ENCODE results near the gene NDUFB3. TPM values are rescaled to one million over a fixed set of nuclear protein-coding genes. Genes with fewer than 3 reads are reported as not detected.

NDUFB3 gene
- total RNA-seq, 1 experiment from 2014 or later, result 213 TPM

DNA sequence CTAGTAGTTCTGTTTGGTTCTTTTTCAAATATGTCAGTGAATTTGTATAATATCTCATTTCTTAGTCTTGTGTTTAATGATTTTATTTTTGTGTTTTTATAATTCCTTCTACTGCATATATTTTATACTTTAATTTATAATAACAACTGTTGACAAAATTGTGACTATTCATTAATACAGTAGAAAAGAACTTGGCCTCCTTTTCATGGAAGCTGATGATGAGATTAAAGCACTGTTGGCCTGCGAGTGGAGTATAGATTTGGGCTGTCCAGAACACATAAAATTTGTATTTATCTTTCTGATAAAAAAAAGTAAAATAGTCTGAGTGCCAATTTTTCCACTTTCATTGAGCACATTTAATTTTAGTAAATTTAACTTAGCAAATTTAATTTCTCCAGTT lies 56.2 kb downstream of the NDUFB3 start:
- no peak for DNase-seq (ENCODE audit: low read depth)

- peak; percentile 75 for DNase-seq (ENCODE audit: low read depth)
Measured at GRCh38 chr2:201128933-201129505, 57.2 kb downstream of the NDUFB3 start.

DNA sequence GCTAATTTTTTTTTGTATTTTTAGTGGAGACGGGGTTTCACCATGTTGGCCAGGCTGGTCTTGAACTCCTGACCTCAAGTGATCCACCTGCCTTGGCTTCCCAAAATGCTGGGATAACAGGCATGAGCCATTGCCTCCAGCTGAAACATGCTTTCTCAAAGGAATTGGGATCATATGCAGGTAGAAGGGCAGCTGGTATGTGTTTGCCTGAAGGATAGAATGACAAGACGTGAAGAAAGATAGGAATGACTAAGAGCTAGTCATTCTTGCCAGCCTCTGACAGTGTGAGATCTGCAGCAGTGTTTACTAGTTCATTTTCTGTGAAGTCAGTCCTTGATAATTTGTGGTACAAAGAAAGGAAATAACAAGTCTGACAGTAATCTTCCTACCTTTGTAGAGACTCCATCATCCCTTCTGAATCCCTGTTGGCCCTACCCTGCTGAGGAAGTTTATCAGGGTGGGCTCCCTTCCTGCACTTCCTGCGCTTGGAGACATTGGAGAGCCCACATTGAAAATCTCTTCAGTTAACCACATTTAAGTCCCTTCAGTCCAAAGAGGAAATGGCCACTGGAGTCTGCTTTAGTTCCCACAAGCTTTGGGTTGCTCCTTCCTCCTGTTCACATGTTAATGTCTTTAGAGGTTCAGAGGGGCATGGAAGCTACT lies 58.9 kb downstream of the NDUFB3 start:
- peak; percentile 91 for DNase-seq (ENCODE audit: low read depth)

DNA sequence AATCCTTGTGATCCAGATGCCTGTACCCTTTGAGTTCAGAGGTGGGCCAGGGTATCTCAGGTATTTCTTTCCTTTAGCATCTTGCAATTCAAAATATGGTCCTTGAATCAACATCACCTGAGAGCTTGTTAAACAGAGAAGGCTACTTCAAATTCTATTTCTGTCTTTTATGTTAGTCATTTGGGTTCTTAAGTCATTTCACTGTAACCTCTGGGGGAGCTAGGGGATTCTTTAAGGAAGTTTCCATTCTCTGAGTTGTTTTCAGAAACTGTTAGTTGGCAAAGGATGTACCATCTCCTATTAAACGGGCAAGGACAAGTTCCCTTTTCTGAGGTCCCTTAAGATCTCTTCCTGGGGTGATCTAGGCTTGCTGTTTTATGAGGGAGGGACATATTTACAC lies 60.7 kb downstream of the NDUFB3 start:
- DNase-seq (ENCODE audit: low read depth), result no peak

Other genes starting within 250 kb of the NDUFB3 start
- 26.8 and 40.0 TPM in 2 replicates for gene CLK1, start 207.3 kb upstream of the NDUFB3 start, total RNA-seq (2014; rRNA removed; shearing (Covaris generic))
- 54.7 and 56.8 TPM in 2 replicates for gene PPIL3, start 182.9 kb upstream of the NDUFB3 start, total RNA-seq (2014; rRNA removed; shearing (Covaris generic))
- 36.8 and 50.9 TPM in 2 replicates for gene NIF3L1, start 182.6 kb upstream of the NDUFB3 start, total RNA-seq (2014; rRNA removed; shearing (Covaris generic))
- gene ORC2, start 108.3 kb upstream of the NDUFB3 start, total RNA-seq (2014; rRNA removed; shearing (Covaris generic)), result 10.0 and 14.3 TPM in 2 replicates
- 6.7 and 8.4 TPM in 2 replicates for gene HYCC2, start 330 bp upstream of the NDUFB3 start, total RNA-seq (2014; rRNA removed; shearing (Covaris generic))
- 22.2 and 27.0 TPM in 2 replicates for gene CFLAR, start 44.2 kb downstream of the NDUFB3 start, total RNA-seq (2014; rRNA removed; shearing (Covaris generic))
- gene CASP10, start 111.1 kb downstream of the NDUFB3 start, total RNA-seq (2014; rRNA removed; shearing (Covaris generic)), result 6.4 and 7.9 TPM in 2 replicates
- gene CASP8, start 188.5 kb downstream of the NDUFB3 start, total RNA-seq (2014; rRNA removed; shearing (Covaris generic)), result 15.0 and 27.0 TPM in 2 replicates